OCI-LY1 (cell line): ENCODE measurements around the gene KPNB1.

Experiments used
- H2AFZ ChIP-seq: fragments of 200-600 bp; sonication (generic), shearing (Covaris generic); 2 replicates; pipeline ENCODE4 v1.6.0; 2014; ENCODE audit warnings: antibody characterized with exemption, mild to moderate bottlenecking, low read length
- H3F3A ChIP-seq: fragments of 200-600 bp; sonication (generic), shearing (Covaris generic); 2 replicates; pipeline ENCODE4 v1.6.0; 2014; ENCODE audit warnings: mild to moderate bottlenecking, antibody characterized with exemption, low read length, moderate library complexity; ENCODE audit not compliant: insufficient read depth
- H3K27ac ChIP-seq: fragments of 200-600 bp; sonication (generic); 2 replicates; pipeline ENCODE4 v1.5.1; 2014; ENCODE audit warnings: low read length, mixed run types, mild to moderate bottlenecking, low read depth; ENCODE audit not compliant: poor library complexity, severe bottlenecking
- H3K27me3 ChIP-seq: fragments of 200-600 bp; sonication (generic); 2 replicates; pipeline ENCODE4 v1.6.0; 2014; ENCODE audit warnings: antibody characterized with exemption, mild to moderate bottlenecking, low read length, moderate library complexity; ENCODE audit not compliant: insufficient read depth
- H3K36me3 ChIP-seq: fragments of 200-600 bp; sonication (generic); 2 replicates; pipeline ENCODE4 v1.6.1; 2014; ENCODE audit warnings: mild to moderate bottlenecking, antibody characterized with exemption, low read length, moderate library complexity, mixed read lengths; ENCODE audit not compliant: insufficient read depth
- H3K4me1 ChIP-seq: fragments of 200-600 bp; sonication (generic); 2 replicates; pipeline ENCODE4 v1.5.1; 2014; ENCODE audit warnings: mild to moderate bottlenecking, low read length, moderate library complexity; ENCODE audit not compliant: insufficient read depth, severe bottlenecking
- H3K4me2 ChIP-seq: fragments of 200-600 bp; sonication (generic), shearing (Covaris generic); 2 replicates; pipeline ENCODE4 v1.6.1; 2014; ENCODE audit warnings: low read length
- H3K4me3 ChIP-seq: fragments of 200-600 bp; sonication (generic); 2 replicates; pipeline ENCODE4 v1.5.1; 2014; ENCODE audit warnings: low read length, low read depth, mild to moderate bottlenecking, mixed read lengths; ENCODE audit not compliant: poor library complexity, severe bottlenecking
- H3K79me2 ChIP-seq: fragments of 200-600 bp; shearing (Covaris generic); 2 replicates; pipeline ENCODE4 v1.6.1; 2016; ENCODE audit warnings: mixed run types, low read length, mixed read lengths; ENCODE audit not compliant: insufficient read depth
- H3K9ac ChIP-seq: fragments of 200-600 bp; sonication (generic), shearing (Covaris generic); 2 replicates; pipeline ENCODE4 v1.6.1; 2014; ENCODE audit warnings: mild to moderate bottlenecking, low read length, mixed read lengths
- H3K9me2 ChIP-seq: fragments of 200-600 bp; sonication (generic), shearing (Covaris generic); 2 replicates; pipeline ENCODE4 v1.6.1; 2014; ENCODE audit warnings: low read depth, mild to moderate bottlenecking, low read length, mixed read lengths
- H3K9me3 ChIP-seq: fragments of 200-600 bp; shearing (Covaris generic); 2 replicates; pipeline ENCODE4 v1.6.1; 2014; ENCODE audit warnings: low read length, mixed read lengths
- H4K20me1 ChIP-seq: fragments of 200-600 bp; sonication (generic), shearing (Covaris generic); 2 replicates; pipeline ENCODE4 v1.6.0; 2016; ENCODE audit warnings: mild to moderate bottlenecking, low read length; ENCODE audit not compliant: insufficient read depth
- CTCF ChIP-seq: fragments of 200-600 bp; sonication (generic), shearing (Covaris generic); IDR thresholded peaks from 2 replicates; pipeline ENCODE4 v1.5.1; 2017; ENCODE audit warnings: mild to moderate bottlenecking, antibody characterized with exemption, low read length, moderate library complexity, mixed read lengths
- EZH2 ChIP-seq: fragments of 200-600 bp; sonication (generic), shearing (Covaris generic); IDR thresholded peaks from 2 replicates; pipeline ENCODE4 v1.8.0; 2017; ENCODE audit warnings: borderline replicate concordance, mixed run types, mild to moderate bottlenecking, antibody characterized with exemption, low read length, moderate library complexity, mixed read lengths

KPNB1 gene

GRCh38 chr17:47719411-47720152 lies 69.9 kb downstream of the KPNB1 start:
- TF ChIP-seq EZH2 (no peak), CTCF (no peak)
- no peaks in the 10 kb centered on the region for H3K9me3 ChIP-seq
- no peak overlapping the region for H2AFZ ChIP-seq
- H3F3A ChIP-seq = no peaks in the 10 kb centered on the region
- no peak overlapping the region for H3K4me2 ChIP-seq
- H3K4me3 ChIP-seq = no peak overlapping the region
- H3K36me3 ChIP-seq = no peaks in the 10 kb centered on the region
- H3K27ac ChIP-seq = no peak overlapping the region
- no peaks in the 10 kb centered on the region for H4K20me1 ChIP-seq
- H3K9me2 ChIP-seq = no peaks in the 10 kb centered on the region
- no peak overlapping the region for H3K9ac ChIP-seq
- H3K27me3 ChIP-seq = peaks cover 14% of the 10 kb centered on the region
- H3K4me1 ChIP-seq = no peaks in the 10 kb centered on the region
- H3K79me2 ChIP-seq = no peaks in the 10 kb centered on the region

DNA sequence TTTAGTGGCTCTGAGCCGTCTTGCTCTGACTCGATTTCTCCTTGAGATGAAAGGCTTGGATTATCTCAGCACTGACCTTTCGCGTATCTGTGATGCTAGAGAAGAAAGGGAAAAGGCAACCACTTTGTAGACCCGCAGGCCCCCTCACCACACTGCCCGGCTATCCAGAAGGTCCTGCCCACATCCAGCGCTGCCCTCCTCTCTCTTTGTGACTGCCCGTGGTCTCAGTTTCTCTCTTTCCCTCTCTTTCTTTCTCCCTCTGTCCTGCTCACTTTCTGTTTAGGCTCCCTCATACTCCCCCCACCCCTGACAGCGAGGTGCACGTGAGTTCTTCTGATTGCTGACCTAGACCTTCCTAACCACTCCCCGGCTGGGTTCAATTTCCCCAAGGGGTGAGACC lies 70.5 kb downstream of the KPNB1 start:
- Histone ChIP-seq H3K9ac (no peak overlapping the region), H3K36me3 (no peaks in the 10 kb centered on the region), H3K4me1 (no peaks in the 10 kb centered on the region), H3K4me3 (no peak overlapping the region), H2AFZ (no peak overlapping the region), H3K4me2 (no peak overlapping the region), H3K27me3 (peaks cover 15% of the 10 kb centered on the region), H4K20me1 (no peaks in the 10 kb centered on the region), H3K9me2 (no peaks in the 10 kb centered on the region), H3K79me2 (no peaks in the 10 kb centered on the region), H3F3A (no peaks in the 10 kb centered on the region), H3K27ac (no peak overlapping the region), H3K9me3 (no peaks in the 10 kb centered on the region)
- no peak for TF ChIP-seq EZH2
- no peak for TF ChIP-seq CTCF

GRCh38 chr17:47720754-47721533 lies 71.2 kb downstream of the KPNB1 start:
- Histone ChIP-seq H3K36me3 (no peaks in the 10 kb centered on the region), H3F3A (no peaks in the 10 kb centered on the region), H3K79me2 (no peaks in the 10 kb centered on the region), H3K4me3 (no peak overlapping the region), H3K9me3 (no peaks in the 10 kb centered on the region), H3K9me2 (no peaks in the 10 kb centered on the region), H4K20me1 (no peaks in the 10 kb centered on the region), H3K27ac (no peak overlapping the region), H2AFZ (no peak overlapping the region), H3K4me1 (no peaks in the 10 kb centered on the region), H3K9ac (no peak overlapping the region), H3K4me2 (no peak overlapping the region), H3K27me3 (peaks cover 20% of the 10 kb centered on the region; the same call in 1 of the 2 replicates)
- TF ChIP-seq EZH2 (no peak), CTCF (no peak)
